Suprapubic skin (tissue), 4 donors: ENCODE results near the gene UVRAG. TPM values are rescaled to one million over a fixed set of nuclear protein-coding genes. Genes with fewer than 3 reads are reported as not detected.
"Not testable (repeated sequence)": the region's sequence is repeated elsewhere in the genome, so short reads cannot be mapped to it uniquely, and the experiment has no call there.

Experiments used
- DNase-seq, 2 donors: peaks; one replicate each; pipeline ENCODE4 v3.0.0-alpha.2; 2019; ENCODE audit warnings: low spot score in 2 of 2
- H3K27ac ChIP-seq: fragments of 200-600 bp; sonication (generic); one replicate; pipeline ENCODE4 v1.5.1; 2019
- H3K27me3 ChIP-seq: fragments of 200-600 bp; sonication (generic); one replicate; pipeline ENCODE4 v1.5.1; 2019
- H3K36me3 ChIP-seq: fragments of 200-600 bp; sonication (generic); one replicate; pipeline ENCODE4 v1.5.1; 2019
- H3K4me1 ChIP-seq: fragments of 200-600 bp; sonication (generic); one replicate; pipeline ENCODE4 v1.5.1; 2019
- H3K4me3 ChIP-seq: fragments of 200-600 bp; sonication (generic); one replicate; pipeline ENCODE4 v1.5.1; 2019; ENCODE audit warnings: mild to moderate bottlenecking
- H3K9me3 ChIP-seq: fragments of 200-600 bp; sonication (generic); one replicate; pipeline ENCODE4 v1.5.1; 2019
- EP300 ChIP-seq: sonication (generic); formaldehyde crosslinking; IDR thresholded peaks from one replicate; pipeline ENCODE4 v1.6.1; 2017; ENCODE audit warnings: antibody characterized with exemption
- POLR2A ChIP-seq, 2 donors: fragments of 450-650 bp; IDR thresholded peaks; one replicate each; pipeline ENCODE4 v1.6.1; 2017; ENCODE audit warnings: antibody characterized with exemption in 2 of 2, mild to moderate bottlenecking in 2 of 2, moderate library complexity in 2 of 2
- POLR2AphosphoS5 ChIP-seq, 3 donors: sonication (generic); formaldehyde crosslinking; IDR thresholded peaks; one replicate each; pipeline ENCODE4 v1.6.1; 2017; ENCODE audit warnings: antibody characterized with exemption in 3 of 3
- WGBS: methylation state at CpG from one replicate; pipeline ENCODE4 v1.1.5; 2018; 5-methylcytosine and 5-hydroxymethylcytosine counted together
- total RNA-seq, 4 donors: library from RNA; depleted of rRNA; stranded (reverse); fragments of >200 nt; gene quantifications; one replicate each; pipeline ENCODE4 v1.1.0, GENCODE V29; 2016
- TF ChIP-seq, protein P1 (sequence below), 2 donors: fragments of 200-600 bp in 1 of 2; fragments of 450-650 bp in 1 of 2; sonication (generic) in 1 of 2; IDR thresholded peaks; one replicate each; pipeline ENCODE4 v1.5.1; 2016 to 2019; ENCODE audit warnings: antibody characterized with exemption in 2 of 2, mild to moderate bottlenecking in 1 of 2, moderate library complexity in 1 of 2

The UVRAG gene
- total RNA-seq, 4 donors from 2014 or later, result 17.5 to 30.0 (median 22.1) TPM

GRCh38 chr11:76073724-76074123 is 258.7 kb downstream of the UVRAG start:
- H3K9me3 ChIP-seq, result no peaks in the 10 kb centered on the region

DNA sequence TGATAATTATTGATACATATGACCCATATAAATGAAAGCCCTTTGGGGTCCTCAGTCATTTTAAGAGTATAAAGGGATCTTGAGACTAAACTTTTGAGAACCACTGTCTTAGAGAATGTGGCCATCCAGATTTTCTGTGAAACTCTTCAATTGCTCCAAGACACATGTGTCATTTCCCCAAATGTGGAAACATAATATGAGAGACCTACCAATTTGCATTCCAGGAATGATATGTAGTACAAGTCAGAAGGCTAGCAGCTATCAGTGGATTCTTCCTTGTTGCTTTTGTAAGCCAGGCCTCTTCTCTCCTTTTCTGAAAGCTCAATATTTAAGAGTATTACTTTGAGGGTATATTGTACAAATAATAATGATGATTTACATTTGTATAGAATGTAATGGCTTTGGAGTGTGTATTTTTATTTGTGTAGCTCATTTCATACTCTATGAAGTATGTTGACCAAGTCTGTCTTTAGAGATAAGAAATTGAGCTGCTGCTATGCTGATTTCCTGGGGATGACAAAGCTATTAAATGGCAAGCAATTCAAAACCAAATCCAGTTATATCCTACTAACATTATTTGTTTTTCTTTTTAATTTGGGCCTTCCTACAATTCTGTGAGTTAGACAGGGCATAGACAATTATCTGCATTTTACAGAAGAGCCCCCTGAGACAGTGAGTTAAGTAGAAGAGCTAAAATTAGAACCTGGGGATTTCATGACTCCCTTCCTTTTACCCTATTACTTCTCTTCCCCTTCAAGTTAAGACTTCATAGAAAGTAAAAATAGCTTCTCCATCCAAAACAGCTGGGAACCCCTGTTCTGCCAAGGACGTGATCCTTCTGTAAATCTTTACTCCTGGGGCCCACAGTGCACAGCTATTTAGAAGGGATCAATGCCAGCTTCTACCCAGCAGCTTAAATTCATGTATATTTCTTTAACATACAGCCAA is 259.4 kb downstream of the UVRAG start:
- no peak for DNase-seq
- H3K36me3 ChIP-seq, result no peaks in the 10 kb centered on the region
- no peaks in the 10 kb centered on the region for H3K9me3 ChIP-seq
- peak overlapping the region; percentile 3 for H3K27ac ChIP-seq
- 45% methylated on average over 1 of the region's 1 CpG for WGBS
- H3K4me3 ChIP-seq, result no peak overlapping the region
- H3K4me1 ChIP-seq, result peaks cover 7% of the 10 kb centered on the region
- H3K27me3 ChIP-seq, result no peaks in the 10 kb centered on the region
- TF ChIP-seq POLR2AphosphoS5 (IDR thresholded peaks at IDR 0.05) (no peak), POLR2A (IDR thresholded peaks at IDR 0.05) (no peak), EP300 (no peak)

More at GRCh38 chr11:76073724-76074123, 258.7 kb downstream of the UVRAG start:
- H3K4me1 ChIP-seq, result peaks cover 7% of the 10 kb centered on the region
- H3K4me3 ChIP-seq, result no peak overlapping the region
- H3K36me3 ChIP-seq, result no peaks in the 10 kb centered on the region
- DNase-seq, result no peak
- 52% methylated on average over 1 of the region's 1 CpG for WGBS
- no peak for TF ChIP-seq POLR2A (IDR thresholded peaks at IDR 0.05)
- no peak for TF ChIP-seq POLR2AphosphoS5 (IDR thresholded peaks at IDR 0.05)
- TF ChIP-seq, protein P1, sequence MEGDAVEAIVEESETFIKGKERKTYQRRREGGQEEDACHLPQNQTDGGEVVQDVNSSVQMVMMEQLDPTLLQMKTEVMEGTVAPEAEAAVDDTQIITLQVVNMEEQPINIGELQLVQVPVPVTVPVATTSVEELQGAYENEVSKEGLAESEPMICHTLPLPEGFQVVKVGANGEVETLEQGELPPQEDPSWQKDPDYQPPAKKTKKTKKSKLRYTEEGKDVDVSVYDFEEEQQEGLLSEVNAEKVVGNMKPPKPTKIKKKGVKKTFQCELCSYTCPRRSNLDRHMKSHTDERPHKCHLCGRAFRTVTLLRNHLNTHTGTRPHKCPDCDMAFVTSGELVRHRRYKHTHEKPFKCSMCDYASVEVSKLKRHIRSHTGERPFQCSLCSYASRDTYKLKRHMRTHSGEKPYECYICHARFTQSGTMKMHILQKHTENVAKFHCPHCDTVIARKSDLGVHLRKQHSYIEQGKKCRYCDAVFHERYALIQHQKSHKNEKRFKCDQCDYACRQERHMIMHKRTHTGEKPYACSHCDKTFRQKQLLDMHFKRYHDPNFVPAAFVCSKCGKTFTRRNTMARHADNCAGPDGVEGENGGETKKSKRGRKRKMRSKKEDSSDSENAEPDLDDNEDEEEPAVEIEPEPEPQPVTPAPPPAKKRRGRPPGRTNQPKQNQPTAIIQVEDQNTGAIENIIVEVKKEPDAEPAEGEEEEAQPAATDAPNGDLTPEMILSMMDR (IDR thresholded peaks at IDR 0.05), result no peak
- no peak for TF ChIP-seq EP300
- peak overlapping the region; percentile 3 for H3K27ac ChIP-seq
- no peaks in the 10 kb centered on the region for H3K27me3 ChIP-seq

- no peak for TF ChIP-seq POLR2A (IDR thresholded peaks at IDR 0.05)
- no peak overlapping the region for H3K4me3 ChIP-seq
- no peak for DNase-seq
- no peaks in the 10 kb centered on the region for H3K36me3 ChIP-seq
- H3K27me3 ChIP-seq, result no peaks in the 10 kb centered on the region
- no peaks in the 10 kb centered on the region for H3K9me3 ChIP-seq
- H3K4me1 ChIP-seq, result peaks cover 7% of the 10 kb centered on the region
- 87% methylated on average over 2 of the region's 2 CpGs for WGBS
- no peak overlapping the region for H3K27ac ChIP-seq
Measured at GRCh38 chr11:76075716-76076115, 260.7 kb downstream of the UVRAG start.

GRCh38 chr11:76076253-76076652 is 261.2 kb downstream of the UVRAG start:
- H3K4me1 ChIP-seq, H3K4me3 ChIP-seq: not testable (repeated sequence)
- 83% methylated on average over 4 of the region's 4 CpGs for WGBS

DNA sequence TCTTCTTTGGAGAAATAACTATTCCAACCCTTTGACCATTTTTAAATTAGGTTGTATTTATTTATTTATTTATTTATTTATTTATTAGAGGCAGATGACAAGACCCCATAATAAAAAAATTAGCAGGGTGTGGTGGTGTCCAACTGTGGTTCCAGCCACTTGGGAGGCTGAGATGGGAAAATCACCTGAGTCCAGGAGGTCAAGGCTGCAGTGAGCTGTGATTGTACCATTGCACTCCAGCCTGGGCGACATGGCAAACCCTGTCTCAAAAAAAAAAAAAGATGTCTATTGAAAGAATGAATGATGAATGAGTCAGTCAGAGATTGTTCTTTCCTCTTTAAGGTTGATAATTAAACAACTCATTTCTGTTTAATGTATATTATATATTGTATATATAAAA is 261.7 kb downstream of the UVRAG start:
- peaks cover 7% of the 10 kb centered on the region for H3K4me1 ChIP-seq
- no peak overlapping the region for H3K4me3 ChIP-seq
- no peaks in the 10 kb centered on the region for H3K27me3 ChIP-seq
- TF ChIP-seq EP300, result no peak
- TF ChIP-seq, protein P1 (IDR thresholded peaks at IDR 0.05), result no peak
- TF ChIP-seq POLR2AphosphoS5 (IDR thresholded peaks at IDR 0.05), result no peak
- no peak for TF ChIP-seq POLR2A (IDR thresholded peaks at IDR 0.05)
- no peaks in the 10 kb centered on the region for H3K9me3 ChIP-seq
- DNase-seq, result no peak
- H3K36me3 ChIP-seq, result no peaks in the 10 kb centered on the region
- WGBS, result 100% methylated on average over 1 of the region's 1 CpG
- no peak overlapping the region for H3K27ac ChIP-seq

More at GRCh38 chr11:76076253-76076652, 261.2 kb downstream of the UVRAG start:
- not testable (repeated sequence) for H3K27ac ChIP-seq, H3K9me3 ChIP-seq, DNase-seq, H3K36me3 ChIP-seq, H3K27me3 ChIP-seq

GRCh38 chr11:76077575-76078150 is 262.7 kb downstream of the UVRAG start:
- Histone ChIP-seq H3K4me3 (no peak overlapping the region), H3K36me3 (no peaks in the 10 kb centered on the region), H3K4me1 (peaks cover 7% of the 10 kb centered on the region), H3K9me3 (no peaks in the 10 kb centered on the region), H3K27ac (no peak overlapping the region), H3K27me3 (no peaks in the 10 kb centered on the region)
- DNase-seq, result no peak
- 75% methylated on average over 1 of the region's 1 CpG for WGBS
- TF ChIP-seq EP300, result no peak
- no peak for TF ChIP-seq POLR2A (IDR thresholded peaks at IDR 0.05)
- TF ChIP-seq, protein P1 (IDR thresholded peaks at IDR 0.05), result no peak
- no peak for TF ChIP-seq POLR2AphosphoS5 (IDR thresholded peaks at IDR 0.05)

DNA sequence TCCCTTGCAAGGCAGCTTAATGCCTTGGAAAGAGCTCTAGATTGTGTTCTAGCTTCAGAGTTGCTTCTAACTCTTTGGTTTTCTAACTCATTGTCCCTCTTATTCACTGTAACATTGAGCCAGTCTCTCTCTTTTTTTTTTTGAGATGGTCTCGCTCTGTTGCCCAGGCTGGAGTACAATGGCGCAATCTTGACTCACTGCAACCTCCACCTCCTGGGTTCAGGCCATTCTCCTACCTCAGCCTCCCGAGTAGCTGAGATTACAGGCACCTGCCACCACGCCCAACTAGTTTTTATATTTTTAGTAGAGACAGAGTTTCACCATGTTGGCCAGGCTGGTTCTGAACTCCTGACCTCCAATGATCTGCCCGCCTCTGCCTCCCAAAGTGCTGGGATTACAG is 266.1 kb downstream of the UVRAG start:
- not testable (repeated sequence) for H3K9me3 ChIP-seq, H3K4me3 ChIP-seq, H3K36me3 ChIP-seq, H3K27ac ChIP-seq, DNase-seq, H3K27me3 ChIP-seq, H3K4me1 ChIP-seq
- WGBS, result 94% methylated on average over 5 of the region's 5 CpGs
